ENCODE results near the gene MRPS30.
A peak's percentile ranks its signal among the peaks of the same experiment; 100 is the strongest.
"Not testable (repeated sequence)": the region's sequence is repeated elsewhere in the genome, so short reads cannot be mapped to it uniquely, and the experiment has no call there.

Gene MRPS30

DNA sequence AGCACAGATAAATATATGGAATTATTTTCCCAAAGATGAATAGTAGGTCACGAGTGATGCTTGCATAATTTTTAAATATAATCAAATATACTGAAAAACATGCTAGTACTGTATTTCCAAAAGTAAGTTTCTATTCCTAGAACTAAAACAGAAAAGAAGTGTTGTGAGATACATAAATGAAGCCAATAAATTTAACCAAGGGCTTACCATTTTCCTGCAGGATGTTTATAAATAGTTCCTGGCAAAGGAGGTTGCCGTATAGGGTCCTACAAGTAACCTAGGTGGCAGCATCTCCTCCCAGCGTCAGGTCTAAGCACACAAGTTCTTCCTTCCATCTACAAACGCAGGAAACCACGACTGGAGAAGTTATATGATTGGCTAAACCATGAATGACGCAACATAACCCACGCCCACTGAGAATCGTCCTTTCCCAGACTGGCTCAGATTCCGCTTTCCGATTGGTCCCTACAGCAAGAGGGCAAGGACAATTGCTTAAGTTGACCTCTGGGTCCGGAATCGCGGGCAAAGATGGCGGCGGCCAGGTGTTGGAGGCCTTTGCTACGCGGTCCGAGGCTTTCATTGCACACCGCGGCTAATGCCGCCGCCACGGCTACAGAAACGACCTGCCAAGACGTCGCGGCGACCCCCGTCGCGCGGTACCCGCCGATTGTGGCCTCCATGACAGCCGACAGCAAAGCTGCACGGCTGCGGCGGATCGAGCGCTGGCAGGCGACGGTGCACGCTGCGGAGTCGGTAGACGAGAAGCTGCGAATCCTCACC is at the start of gene MRPS30:
TSS of gene MRPS30 (plus strand) at position 513 of the 780 bp plus-strand sequence. CDS start at position 529, 16 bp downstream.
- peak; percentile 93 to 95 for DNase-seq

DNA sequence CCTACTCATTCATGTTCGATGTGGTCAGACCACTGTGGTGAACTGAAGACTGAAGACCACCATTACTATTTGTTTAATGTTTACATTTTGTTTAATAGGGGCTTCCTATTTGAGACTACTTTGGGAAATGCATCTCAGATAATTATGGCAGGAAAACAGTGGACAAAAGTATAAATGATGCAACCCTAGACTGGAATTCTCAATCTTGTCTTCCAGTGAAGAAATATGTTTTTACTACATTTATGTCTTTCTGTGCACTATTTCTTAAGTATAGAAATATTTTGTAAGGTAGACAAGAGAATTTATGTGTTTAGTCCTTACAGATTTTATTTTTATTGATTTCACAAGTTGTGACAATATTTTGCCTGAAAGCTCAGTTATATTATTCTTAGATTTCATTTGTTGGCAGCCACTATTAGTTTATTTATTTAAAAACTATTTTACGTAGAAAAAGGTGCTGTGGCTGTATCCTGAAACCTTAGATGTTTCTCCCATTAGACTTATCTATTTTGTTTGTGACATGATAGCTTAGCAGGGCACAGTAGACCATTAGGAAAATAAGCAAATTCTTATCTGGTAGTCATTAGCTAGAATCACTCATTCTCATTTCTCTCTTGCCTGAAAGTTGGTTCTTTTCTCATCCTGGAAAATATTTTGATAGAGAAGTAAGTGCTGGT is 39.4 kb upstream of the MRPS30 start:
- no peak for DNase-seq

DNA sequence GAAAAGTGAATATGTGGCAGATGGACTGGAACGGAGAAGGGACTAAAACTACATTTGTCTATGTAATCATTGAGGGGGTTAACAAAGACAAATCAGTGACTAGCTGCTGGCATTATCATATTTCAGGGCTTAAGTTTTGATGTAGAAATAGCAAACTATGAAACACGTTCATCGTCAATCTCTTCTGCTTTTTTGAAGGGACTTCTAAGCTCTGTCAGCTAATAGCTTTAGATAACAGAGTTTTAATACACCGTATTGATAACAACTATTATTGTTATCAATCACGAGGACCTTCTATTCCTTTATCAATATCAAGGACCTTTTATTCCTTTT is 38.9 kb upstream of the MRPS30 start:
- DNase-seq: no peak

- DNase-seq: no peak
These were observed 37.7 kb upstream of the MRPS30 start for GRCh38 chr5:44770780-44771717.

- not testable (repeated sequence) for DNase-seq
These were observed 36.4 kb upstream of the MRPS30 start for GRCh38 chr5:44772397-44772796.

- DNase-seq: peak in 1 of 2 donors; percentile 30
These were observed 34.4 kb upstream of the MRPS30 start for GRCh38 chr5:44774279-44774880.

DNA sequence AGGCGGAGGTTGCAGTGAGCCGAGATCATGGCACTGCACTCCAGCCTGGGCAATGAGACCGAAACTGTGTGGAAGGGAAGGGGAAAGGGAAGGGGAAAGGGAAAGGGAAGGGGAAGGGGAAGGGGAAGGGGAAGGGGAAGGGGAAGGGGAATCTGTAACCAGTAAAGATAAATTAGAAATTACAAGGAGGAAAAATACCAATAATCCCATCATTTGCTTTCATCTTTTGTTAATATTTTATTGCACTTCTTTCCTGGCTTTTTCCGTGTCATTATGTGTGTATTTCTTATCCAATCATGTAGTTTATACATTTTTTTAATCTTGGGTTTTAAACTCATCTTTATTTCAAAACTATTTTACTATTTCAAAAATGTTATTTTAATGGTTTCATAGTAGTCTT is 29.6 kb upstream of the MRPS30 start:
- no peak for DNase-seq

DNA sequence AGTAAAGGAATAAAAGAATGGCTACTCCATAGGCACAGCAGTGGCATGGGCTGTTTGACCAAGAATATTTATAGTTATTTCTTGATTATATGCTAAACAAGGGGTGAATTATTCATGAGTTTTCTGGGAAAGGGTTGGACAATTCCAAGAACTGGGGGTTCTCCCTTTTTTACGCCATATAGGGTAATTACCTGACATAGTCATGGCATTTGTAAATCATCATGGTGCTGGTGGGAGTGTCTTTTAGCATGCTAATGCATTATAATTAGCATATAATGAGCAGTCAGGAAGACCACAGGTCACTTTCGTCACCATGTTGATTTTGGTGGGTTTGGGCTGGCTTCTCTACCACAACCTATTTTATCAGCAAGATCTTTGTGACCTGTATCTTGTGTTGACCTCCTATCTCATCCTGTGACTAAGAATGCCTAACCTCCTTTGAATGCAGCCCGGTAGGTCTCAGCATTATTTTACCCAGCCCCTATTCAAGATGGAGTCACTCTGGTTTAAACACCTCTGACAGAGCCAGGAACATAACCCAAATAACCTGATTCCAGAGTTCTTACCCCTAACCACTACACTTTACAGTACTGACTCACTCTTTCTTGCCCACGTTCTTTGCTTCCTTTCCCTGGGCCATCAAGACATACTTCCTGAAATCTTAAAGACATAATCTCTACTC is 25.0 kb upstream of the MRPS30 start:
- no peak for DNase-seq

DNA sequence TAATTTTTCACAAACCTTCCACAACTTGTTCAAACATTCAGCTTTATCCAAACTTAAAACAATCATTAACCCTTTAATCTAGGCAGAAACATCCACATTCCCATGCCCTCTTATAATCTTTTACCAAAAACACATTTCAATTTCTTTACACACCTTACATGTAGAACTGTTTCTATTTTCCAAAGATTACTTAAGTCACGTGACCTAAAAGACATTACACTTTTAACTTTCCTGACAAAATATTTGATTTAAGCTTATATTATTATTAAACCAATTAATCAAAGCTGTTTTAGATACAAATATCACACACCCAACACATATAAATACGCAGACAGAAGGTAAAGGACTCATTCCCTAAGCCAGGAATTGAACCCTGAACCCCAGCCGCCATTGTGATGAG is 21.0 kb upstream of the MRPS30 start:
- no peak for DNase-seq

DNA sequence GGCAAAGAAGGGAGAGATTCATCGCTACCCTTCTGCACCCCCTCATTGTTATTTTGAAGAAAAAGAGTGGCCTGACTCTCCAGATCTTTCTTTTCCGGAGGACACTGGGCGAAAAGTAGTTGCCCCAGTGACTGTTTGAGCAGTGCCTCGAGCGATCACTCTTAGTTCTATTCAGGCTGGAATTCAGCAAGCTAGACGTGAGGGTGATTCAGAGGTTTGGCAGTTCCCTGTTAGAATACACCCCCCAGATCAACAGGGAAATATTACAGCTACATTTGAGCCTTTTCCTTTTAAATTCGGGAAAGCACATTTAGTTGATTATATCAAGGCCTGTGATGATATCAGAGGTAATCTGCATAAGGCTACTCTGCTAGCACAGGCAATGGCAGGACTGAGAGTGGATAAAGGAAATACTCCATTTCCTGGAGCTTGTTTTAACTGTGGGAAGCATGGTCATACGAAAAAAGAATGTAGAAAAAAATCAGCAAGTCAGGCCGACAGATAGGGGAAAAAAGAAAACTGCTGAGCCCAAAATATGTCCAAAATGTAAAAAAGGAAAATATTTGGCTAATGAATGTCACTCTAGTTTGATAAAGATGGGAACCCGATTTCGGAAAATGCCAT is 19.3 kb upstream of the MRPS30 start:
- DNase-seq: not testable (repeated sequence)

DNA sequence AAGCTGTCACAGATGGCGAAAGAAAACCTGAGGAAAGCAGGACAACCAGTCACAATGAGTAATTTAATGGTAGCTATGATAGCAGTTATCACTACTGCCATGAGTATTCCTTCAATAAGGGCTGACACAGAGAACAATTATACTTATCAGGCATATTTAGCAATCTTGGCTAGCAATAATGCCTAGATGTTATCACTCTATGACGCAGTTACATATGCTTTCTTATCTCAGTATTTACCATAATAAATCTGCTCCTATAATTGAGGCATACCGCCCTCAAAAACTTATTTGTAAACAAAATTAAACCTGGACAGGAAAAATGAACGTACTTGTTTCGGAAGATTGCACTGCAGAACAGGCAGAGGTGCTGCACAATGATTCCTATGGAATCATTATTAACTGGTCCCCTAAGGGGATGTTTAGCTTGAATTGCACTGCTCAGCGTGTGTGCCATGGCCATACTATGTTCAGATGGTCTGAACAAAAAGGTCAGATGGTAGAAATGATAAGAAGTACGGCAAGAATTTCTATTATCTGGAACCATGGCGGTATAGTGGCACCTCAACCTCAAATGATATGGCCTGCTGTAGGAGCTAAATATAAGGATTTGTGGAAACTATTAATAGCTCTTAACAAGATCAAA is 16.6 kb upstream of the MRPS30 start:
- not testable (repeated sequence) for DNase-seq

DNA sequence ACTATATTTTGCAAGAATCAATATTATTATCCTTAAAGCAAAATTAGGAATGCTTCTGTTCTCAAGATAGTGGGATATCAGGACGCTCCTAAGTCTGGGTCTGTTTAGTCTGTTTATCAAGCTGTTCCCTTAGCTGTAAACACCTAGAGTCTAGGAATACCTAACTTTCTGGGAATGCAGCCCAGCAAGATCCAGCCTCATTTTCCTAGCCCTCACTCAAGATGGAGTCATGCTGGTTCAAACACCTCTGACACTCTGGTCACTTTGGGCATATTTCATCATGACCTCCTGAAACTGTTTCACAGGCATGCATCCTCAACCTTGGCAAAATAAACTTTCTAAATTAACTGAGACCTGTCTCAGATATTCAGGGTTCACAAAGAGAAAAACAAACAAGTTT is 14.4 kb upstream of the MRPS30 start:
- no peak for DNase-seq

DNA sequence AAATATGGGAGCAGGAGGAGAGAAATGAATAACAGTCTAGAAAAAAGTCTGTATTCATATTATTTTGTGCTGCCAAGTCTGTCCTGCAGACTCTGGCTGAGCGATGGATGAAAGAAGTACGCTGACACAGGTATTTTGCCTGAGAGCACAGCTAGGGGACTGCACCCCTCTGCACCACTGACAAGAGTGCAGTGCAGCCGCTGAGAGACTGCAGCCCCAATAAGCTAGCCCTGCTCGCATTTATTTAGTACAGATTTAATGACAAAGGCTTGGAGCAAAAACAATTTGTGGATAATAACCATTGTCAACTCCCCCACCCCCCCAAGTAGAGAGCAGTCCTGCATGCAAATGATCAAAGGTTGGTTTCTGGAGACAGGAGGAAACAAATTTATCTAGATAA is 13.3 kb upstream of the MRPS30 start:
- no peak for DNase-seq

DNA sequence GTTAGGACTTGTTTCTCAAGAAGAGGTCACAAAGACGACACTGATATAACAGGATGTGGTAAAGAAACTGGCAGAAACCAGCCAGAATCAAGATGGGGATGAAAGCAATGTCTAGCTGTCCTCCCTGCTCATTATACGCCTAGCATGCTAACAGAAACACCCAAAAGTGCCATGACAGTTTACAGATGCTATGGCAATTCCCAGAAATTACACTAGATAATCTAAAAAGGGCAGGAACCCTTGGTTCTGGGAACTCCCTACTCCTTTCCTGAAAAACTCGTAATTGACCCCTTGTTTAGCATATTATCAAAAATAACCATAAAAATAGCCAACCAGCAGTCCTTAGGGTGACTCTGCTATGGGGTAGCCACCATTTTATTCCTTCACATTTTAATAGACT is 10.9 kb upstream of the MRPS30 start:
- no peak for DNase-seq

DNA sequence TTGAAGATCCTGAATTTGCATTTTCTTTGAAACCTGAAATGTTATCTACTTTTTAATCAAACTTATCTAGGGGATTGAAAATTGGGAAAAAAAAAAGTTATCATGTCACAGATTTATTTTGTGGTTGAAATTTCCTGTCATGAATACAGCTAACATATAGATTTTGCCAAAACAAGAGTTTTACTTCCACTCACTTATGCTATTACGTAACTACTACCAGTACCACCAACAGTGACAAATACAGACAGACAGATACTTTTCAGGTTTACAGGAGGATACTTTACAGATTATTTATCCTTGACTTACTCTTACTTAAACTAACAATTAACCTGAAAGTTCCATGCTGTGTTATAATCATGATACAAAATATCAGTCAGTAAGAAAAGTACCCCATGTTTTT is 6.8 kb upstream of the MRPS30 start:
- DNase-seq: no peak

- DNase-seq: no peak
These were observed 2.1 kb upstream of the MRPS30 start for GRCh38 chr5:44806608-44807007.

- no peak for DNase-seq
These were observed 1.5 kb upstream of the MRPS30 start for GRCh38 chr5:44807269-44807668.

GRCh38 chr5:44809215-44809955 is 638 bp downstream of the MRPS30 start:
- peak; percentile 7 to 43 for DNase-seq

DNA sequence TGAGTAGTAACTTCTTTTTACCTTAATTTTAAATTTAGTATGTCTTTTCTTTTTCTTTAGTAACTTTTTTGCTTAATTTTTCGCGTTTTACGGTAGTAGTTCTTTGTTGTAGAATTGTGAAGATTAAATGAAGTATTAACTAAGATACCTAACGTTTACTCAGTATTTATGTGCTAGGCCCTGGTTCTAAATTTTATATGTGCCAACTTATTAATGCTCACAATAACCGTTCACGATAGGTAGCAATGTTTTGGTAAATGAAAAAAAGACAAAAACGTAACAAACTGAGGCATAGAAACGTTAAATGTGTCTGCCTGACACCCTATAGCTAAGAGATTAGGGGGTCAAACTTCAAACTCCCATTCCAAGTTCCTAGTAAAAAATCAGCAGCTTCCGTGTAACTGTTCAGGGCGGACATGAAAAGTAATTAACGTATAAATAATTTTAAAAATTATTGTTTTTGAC is 1.2 kb downstream of the MRPS30 start:
- no peak for DNase-seq

GRCh38 chr5:44814761-44815160 is 6.0 kb downstream of the MRPS30 start:
- no peak for DNase-seq

DNA sequence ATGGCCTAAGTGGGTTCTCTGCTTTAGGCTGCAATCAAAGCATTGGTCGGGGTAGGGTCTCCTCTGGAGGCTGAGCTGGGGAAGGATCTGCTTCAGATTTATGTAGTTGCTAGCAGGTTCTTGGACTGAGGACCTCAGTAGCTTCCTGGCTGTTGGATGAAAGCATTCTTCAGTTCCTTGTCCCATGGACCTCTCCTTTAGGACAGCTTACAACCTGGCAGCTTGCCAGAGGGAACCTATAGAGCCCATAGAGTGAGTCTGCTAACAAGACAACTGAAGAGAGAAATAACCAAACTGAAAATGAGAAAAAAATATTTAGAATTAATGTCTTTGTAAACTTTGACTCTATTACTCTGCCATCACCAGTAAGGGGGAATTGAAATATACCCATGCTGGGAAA is 12.4 kb downstream of the MRPS30 start:
- DNase-seq: no peak
